Measurements from ENCODE around the gene ZFAND3.

The ZFAND3 gene

GRCh38 chr6:38141716-38142115 is 322.2 kb downstream of the ZFAND3 start:
- no peak for DNase-seq

- DNase-seq = no peak
Measured at GRCh38 chr6:38142178-38142902, 322.8 kb downstream of the ZFAND3 start.

GRCh38 chr6:38143191-38144150 is 323.9 kb downstream of the ZFAND3 start:
- DNase-seq = peak; percentile 38

GRCh38 chr6:38144365-38144945 is 324.9 kb downstream of the ZFAND3 start:
- DNase-seq = no peak

GRCh38 chr6:38146021-38146733 is 326.6 kb downstream of the ZFAND3 start:
- DNase-seq = no peak

GRCh38 chr6:38146734-38147027 is 327.2 kb downstream of the ZFAND3 start:
- DNase-seq = no peak

- no peak for DNase-seq
Measured at GRCh38 chr6:38148606-38149005, 329.1 kb downstream of the ZFAND3 start.

- DNase-seq = peak; percentile 13
Measured at GRCh38 chr6:38149531-38149930, 330.0 kb downstream of the ZFAND3 start.

GRCh38 chr6:38150021-38150420 is 330.5 kb downstream of the ZFAND3 start:
- DNase-seq = no peak

- no peak for DNase-seq
Measured at GRCh38 chr6:38150681-38151296, 331.3 kb downstream of the ZFAND3 start.

- DNase-seq = no peak
Measured at GRCh38 chr6:38151580-38152500, 332.3 kb downstream of the ZFAND3 start.

- DNase-seq = no peak
Measured at GRCh38 chr6:38152620-38153019, 333.1 kb downstream of the ZFAND3 start.

- no peak for DNase-seq
Measured at GRCh38 chr6:38153076-38153797, 333.7 kb downstream of the ZFAND3 start.

GRCh38 chr6:38153798-38154345 is 334.3 kb downstream of the ZFAND3 start:
- DNase-seq = no peak

GRCh38 chr6:38154731-38155130 is 335.2 kb downstream of the ZFAND3 start:
- no peak for DNase-seq

- no peak for DNase-seq
Measured at GRCh38 chr6:38155144-38155543, 335.6 kb downstream of the ZFAND3 start.

GRCh38 chr6:38155621-38156204 is 336.2 kb downstream of the ZFAND3 start:
- DNase-seq = no peak

GRCh38 chr6:38156818-38157565 is 337.5 kb downstream of the ZFAND3 start:
- no peak for DNase-seq

GRCh38 chr6:38157905-38158304 is 338.4 kb downstream of the ZFAND3 start:
- DNase-seq = no peak

All from NCI-H1092 treated with DMSO at 0.1 percent for 48 hours (cell line).